Measurements from ENCODE around the gene TRPV4. TPM values are rescaled to one million over a fixed set of nuclear protein-coding genes. Genes with fewer than 3 reads are reported as not detected.
"Not testable (repeated sequence)": the region's sequence is repeated elsewhere in the genome, so short reads cannot be mapped to it uniquely, and the experiment has no call there.

Gene TRPV4
- total RNA-seq, 1 donor = 0.43 TPM

DNA sequence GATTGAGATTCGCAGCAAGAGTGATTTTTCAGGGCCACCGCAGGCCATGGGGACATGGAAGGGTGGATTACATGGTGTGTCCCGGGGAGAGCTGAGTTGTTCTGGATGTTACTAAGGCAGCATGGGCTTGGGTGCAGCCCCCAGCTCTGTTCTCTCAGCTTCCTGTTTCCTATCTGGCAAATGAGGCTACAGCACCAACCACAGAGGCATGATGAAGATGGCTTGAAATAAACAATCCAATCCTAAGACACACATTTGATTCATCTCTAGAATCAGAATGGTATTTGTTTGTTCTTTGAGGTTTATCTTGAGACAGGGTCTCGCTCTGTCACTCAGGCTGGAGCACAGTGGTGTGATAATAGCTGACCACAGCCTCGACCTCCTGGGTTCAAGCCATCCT is 25.6 kb upstream of the TRPV4 start:
- TF ChIP-seq, protein P1, sequence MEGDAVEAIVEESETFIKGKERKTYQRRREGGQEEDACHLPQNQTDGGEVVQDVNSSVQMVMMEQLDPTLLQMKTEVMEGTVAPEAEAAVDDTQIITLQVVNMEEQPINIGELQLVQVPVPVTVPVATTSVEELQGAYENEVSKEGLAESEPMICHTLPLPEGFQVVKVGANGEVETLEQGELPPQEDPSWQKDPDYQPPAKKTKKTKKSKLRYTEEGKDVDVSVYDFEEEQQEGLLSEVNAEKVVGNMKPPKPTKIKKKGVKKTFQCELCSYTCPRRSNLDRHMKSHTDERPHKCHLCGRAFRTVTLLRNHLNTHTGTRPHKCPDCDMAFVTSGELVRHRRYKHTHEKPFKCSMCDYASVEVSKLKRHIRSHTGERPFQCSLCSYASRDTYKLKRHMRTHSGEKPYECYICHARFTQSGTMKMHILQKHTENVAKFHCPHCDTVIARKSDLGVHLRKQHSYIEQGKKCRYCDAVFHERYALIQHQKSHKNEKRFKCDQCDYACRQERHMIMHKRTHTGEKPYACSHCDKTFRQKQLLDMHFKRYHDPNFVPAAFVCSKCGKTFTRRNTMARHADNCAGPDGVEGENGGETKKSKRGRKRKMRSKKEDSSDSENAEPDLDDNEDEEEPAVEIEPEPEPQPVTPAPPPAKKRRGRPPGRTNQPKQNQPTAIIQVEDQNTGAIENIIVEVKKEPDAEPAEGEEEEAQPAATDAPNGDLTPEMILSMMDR (IDR thresholded peaks at IDR 0.05; ENCODE audit: insufficient read depth, low read depth, low read length) = no peak
- DNase-seq (ENCODE audit: low read depth) = no peak
- no peak overlapping the region for H3K4me3 ChIP-seq (ENCODE audit: low read depth, low read length)

DNA sequence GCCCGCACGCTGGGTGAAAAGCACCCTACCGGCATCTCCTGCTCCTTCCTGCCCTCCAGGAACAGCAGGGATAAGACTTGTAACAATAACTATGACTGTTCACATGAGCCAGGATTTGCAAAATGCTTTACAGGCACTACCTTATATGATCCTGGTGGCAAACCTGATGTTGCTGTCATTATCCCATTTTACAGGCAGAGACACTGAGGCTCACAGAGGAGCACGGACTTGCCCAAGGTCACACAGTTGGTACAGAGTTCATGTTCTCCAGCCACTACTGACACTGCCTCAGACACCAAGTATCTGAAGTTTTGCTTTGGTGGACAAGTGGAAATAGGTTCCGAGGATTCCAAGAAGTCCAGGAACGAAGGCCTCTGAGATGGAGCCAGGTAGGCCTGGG is 24.5 kb upstream of the TRPV4 start:
- no peak for DNase-seq (ENCODE audit: low read depth)
- TF ChIP-seq, protein P1 (IDR thresholded peaks at IDR 0.05; ENCODE audit: insufficient read depth, low read depth, low read length) = no peak
- no peak overlapping the region for H3K4me3 ChIP-seq (ENCODE audit: low read depth, low read length)

DNA sequence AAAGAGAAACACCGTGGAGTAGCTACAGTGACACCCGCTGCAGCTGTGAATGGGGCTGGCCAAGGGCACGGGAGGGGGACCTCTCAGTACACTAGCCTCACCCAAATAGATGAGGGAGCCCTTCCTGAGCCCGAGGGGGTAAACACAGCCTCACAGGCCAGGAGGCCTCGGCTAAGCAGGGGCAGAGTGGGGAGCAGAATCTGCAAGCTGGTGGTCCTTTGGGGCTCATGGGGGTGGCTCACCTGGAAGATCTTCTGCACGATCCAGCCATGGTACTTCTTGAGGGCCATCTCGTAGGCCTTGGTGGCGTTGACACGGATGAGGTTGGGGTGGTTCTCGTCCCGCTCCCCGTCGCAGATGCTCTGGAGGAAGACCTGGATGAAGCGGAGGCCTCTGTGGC is 22.2 kb upstream of the TRPV4 start:
- no peak for DNase-seq (ENCODE audit: low read depth)
- TF ChIP-seq, protein P1 (IDR thresholded peaks at IDR 0.05; ENCODE audit: insufficient read depth, low read depth, low read length) = no peak
- no peak overlapping the region for H3K4me3 ChIP-seq (ENCODE audit: low read depth, low read length)

DNA sequence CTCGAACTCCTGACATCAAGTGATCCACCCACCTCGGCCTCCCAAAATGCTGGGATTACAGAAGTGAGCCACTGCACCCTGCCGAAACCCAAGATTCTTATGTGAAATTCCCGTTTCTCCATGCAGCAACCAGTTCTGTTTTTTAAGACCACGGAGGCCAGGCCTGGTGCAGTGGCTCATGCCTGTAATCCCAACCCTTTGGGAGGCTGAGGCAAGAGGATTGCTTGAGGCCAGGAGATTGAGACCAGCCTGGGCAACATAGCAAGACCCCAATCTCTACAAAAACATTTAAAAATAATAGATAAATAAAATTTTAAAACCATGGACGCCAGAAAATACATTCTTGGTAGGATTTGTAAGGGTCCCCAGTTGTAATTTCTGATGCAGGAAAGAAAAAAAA is 17.3 kb upstream of the TRPV4 start:
- DNase-seq (ENCODE audit: low read depth); H3K4me3 ChIP-seq (ENCODE audit: low read depth, low read length): not testable (repeated sequence)

DNA sequence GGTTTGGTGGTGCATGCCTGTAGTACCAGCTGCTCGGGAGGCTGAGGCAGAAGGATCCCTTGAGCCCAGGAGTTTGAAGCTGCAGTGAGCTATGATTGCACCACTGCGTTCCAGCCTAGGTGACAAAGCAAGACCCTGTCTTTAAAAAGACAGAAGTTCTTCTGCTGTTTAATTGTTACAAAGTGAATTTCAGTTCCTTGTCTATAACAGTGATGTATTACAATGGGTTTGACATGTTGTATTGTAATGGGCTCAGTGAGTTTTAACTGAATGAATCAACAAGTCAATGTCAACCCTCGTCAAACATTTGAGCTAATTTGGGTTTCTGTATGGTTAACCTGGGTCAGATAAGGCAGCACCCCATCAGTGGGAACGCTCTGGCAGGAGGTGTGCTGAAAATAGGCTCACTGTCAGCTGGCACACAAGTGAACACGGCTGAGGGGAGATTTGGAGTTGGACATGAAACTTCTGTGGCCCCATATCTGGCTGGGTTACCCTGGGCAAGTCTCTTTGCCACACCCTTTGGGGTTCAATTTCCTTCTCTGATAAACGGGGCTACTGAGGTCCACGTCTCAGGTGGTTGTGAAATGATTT is 14.0 kb upstream of the TRPV4 start:
- no peak for DNase-seq (ENCODE audit: low read depth)
- TF ChIP-seq, protein P1 (IDR thresholded peaks at IDR 0.05; ENCODE audit: insufficient read depth, low read depth, low read length) = no peak
- H3K4me3 ChIP-seq (ENCODE audit: low read depth, low read length) = no peak overlapping the region

DNA sequence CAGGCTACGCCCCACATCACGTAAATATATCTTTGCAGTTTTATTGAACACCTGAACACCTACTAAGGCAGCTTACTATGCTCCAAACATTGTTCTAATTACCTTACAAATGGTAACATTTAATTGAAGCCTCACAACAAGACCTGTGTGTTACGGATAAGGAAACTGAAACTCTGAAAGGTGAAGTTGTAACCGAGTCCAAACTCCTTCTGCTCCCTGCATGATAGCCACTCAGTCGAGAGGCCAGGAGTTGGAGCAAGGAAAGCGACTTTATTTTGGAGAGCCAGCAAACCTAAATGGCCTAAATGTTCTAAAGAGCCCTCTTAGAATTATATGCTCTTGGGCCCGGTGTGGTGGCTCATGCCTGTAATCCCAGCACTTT is 12.6 kb upstream of the TRPV4 start:
- DNase-seq (ENCODE audit: low read depth) = no peak
- TF ChIP-seq, protein P1 (IDR thresholded peaks at IDR 0.05; ENCODE audit: insufficient read depth, low read depth, low read length) = no peak
- peak overlapping the region; percentile 48 for H3K4me3 ChIP-seq (ENCODE audit: low read depth, low read length)

DNA sequence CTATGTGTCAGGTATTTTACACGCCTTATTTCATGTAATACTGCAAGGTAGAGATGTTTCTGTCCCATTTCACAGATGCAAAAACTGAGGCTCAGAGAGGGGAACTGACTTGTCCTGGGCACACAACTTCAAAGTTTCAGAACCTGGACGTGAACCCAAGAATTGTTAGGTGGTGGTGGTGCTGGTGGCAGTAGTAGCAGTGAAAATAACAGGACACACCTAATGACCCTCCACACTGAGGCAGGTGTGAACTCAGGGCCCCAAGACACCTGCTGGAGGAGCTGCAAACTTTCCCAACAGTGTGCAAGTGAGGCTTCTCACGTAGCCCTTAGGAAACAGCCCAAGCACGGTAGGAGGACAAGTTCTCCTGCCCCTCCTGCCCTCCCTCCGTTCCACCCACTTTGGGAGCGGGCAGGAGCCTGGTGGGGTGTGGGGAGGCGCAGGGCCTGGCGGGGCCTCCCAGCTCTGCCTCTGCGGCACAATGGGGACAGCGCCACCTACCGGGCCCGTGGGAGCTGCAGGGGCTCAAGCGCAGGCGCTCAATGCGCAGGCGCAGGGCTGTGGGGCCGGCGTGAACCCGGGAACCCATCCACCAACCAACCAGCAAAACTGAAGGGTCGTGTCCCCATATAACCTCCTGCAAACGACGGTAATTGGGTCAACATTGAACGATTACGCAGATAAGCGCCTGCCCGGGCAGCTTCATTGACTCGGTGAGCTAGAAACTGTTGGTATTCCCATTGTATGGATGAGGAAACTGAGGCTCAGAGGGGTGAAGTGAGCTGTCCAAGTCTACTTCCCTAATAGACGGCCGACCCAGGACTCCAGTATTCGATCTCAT is 12.0 kb upstream of the TRPV4 start:
- peak overlapping the region; percentile 48 for H3K4me3 ChIP-seq (ENCODE audit: low read depth, low read length)
- TF ChIP-seq, protein P1 (IDR thresholded peaks at IDR 0.05; ENCODE audit: insufficient read depth, low read depth, low read length) = peak; percentile 99
- DNase-seq (ENCODE audit: low read depth) = peak; percentile 74

All from fibroblast of villous mesenchyme (primary cell).